CD4-positive, alpha-beta T cell treated with Interleukin-6 for 4 hours (primary cell): Measurements from ENCODE around the gene TMEM41B.
"Not testable (repeated sequence)": the region's sequence is repeated elsewhere in the genome, so short reads cannot be mapped to it uniquely, and the experiment has no call there.

Experiments
- DNase-seq: peaks from one replicate; pipeline ENCODE4 v3.0.0-alpha.2; 2020; ENCODE audit warnings: mixed read lengths

TMEM41B gene

DNA sequence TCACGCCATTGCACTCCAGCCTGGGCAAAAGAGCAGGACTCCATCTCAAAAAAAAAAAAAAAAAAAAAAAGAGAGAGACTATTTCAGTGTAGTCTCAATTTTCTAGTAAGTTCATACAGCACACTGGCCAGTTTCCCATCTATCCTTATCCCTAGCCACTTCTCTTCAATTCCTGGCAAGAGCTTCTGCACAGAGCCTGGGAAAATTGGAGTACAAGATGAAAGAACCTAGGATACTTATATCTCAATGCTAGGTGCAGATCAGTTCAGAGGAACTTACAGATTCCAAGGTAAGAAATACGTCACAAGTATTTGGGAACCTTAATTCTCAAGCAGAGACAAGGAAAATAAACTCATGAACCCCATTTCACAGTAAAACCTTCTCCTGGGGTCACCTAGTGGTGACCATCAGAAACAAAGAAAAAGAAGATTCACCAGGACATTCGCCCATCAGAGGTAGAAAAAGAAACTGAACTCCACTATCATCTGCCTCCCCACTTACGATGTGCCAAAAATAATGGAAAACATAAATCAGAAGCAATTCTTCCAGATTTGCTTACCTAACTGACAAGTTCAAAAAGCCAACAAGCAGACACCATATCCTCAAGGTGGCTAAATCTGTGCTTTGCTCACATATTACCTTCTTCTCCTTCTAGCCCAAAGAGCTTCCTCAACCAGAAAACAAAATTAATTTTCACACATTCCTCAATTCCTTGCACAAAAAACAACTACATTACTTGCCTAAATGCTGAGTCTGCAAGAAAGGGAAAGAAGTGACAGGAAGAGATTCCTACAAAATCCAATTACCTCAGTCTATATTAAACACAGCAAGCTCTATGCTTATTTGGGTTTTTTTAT lies 54.2 kb downstream of the TMEM41B start:
- DNase-seq = no peak

DNA sequence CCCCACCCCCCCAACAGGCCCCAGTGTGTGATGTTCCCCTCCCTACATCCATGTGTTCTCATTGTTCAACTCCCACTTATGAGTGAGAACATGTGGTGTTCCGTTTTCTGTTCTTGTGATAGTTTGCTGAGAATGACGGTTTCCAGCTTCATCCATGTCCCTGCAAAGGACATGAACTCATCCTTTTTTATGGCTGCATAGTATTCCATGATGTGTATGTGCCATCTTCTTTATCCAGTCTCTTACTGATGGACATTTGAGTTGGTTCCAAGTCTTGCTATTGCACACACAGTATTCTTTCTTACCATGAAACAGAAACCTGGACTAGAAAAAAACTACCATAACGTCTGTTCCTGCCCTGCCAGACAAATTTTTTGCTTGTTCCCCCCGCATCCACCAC lies 56.1 kb downstream of the TMEM41B start:
- not testable (repeated sequence) for DNase-seq

DNA sequence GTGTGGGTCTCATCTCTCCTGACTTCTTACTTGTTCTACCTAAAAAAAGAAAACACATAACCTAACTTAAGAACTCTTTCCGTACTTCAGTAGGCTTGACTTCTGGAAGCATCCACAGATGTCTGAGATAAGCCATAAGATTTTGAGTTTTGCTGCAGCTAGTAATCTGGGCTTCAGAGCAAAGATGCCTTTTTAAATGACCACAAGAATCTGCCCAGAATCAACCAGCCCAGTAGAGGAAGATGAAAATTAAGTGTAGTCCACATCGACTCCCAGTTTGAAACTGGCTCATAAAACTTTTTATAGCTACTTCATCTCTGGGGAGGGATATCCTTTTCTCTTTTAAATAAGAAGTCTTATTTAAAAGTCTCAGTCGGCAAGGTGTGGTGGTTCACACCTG lies 60.0 kb downstream of the TMEM41B start:
- no peak for DNase-seq

DNA sequence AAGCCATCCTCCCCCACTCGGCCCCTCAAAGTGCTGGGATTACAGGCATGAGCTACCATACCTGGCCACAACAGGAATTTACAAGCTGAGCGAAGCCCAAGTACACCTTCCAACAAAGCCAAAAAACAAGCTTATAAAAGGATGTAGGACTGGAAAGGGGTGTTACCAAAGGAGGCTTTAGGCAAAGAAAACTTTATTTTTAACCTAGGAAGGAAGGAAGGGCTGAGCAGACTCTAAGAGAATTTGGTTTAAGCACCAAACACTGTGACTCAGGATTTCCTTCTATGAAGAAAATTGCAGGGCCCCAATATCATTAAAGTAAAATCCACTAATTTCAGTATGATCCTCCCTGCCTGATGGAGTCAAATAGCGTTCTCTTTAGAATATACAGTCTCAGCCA lies 61.3 kb downstream of the TMEM41B start:
- DNase-seq = no peak

DNA sequence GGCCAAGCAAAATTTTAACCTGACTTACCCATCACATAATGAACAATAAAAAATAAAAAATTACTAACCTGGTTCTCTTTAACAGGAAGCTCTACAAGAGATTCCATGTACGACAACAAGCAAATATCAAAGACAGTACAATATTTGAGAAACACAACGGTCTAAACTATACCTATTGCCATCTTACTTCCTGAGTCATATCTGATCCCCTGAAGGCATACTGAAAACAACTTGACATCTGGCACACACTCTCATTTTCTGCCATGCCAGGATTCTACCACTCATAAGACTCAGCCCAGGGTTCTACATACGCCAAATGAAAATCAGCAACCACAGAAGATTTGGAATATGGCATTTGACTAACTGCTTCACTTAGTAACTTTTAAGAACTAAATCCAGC lies 63.1 kb downstream of the TMEM41B start:
- DNase-seq = no peak

DNA sequence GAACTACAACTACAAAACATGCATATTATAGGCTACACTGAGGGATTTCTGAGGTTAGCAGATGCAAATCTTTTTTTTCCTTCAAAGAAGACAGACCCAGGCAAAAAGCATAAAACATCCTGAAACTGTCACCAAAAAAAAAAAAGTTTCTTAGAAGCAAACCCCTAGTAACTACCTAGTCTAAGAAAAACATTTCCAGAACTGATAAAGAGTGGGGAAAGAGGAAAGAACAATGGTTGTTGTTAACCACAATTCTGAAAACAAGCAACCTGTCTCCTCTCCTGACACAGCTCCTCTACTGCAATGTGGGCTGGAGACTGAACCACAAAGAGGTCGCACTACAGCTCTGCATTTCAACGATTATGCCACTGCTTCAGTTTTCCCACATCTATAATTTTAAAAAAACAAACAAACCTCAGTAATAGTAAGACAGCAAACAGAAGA lies 64.2 kb downstream of the TMEM41B start:
- DNase-seq = peak; percentile 54

DNA sequence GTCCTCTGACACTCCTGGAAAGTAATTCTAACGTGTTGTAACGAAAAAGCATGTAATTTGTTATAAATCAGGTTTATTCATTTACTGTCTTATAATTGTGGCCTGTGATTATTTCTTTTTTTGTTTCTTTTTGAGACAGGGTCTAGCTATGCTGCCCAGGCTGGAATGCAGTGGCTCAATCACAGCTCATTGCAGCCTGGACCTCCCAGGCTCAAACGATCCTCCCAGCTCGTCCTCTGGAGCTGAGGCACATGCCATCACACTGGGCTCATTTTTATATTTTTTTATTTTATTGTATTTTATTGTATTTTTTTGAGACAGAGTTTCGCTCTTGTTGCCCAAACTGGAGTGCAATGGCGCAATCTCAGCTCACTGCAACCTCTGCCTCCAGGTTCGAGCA lies 65.1 kb downstream of the TMEM41B start:
- DNase-seq = no peak

DNA sequence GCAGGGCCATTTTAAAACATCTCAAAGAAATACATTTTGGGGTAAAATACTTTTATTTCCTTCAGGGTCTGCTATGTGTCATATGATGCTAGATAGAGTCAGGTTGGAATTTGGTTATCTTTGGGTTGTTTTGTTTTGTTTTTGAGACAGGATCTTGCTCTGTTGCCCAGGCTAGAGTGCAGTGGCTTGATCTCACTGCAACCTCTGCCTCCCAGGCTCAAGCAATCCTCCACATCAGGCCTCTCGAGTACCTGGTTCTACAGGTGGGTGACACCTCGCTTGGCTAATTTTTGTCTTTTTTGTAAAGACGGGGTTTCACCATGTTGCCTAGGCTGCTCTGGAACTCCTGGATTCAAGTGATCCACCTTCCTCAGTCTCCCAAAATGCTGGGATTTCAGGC lies 66.5 kb downstream of the TMEM41B start:
- no peak for DNase-seq

DNA sequence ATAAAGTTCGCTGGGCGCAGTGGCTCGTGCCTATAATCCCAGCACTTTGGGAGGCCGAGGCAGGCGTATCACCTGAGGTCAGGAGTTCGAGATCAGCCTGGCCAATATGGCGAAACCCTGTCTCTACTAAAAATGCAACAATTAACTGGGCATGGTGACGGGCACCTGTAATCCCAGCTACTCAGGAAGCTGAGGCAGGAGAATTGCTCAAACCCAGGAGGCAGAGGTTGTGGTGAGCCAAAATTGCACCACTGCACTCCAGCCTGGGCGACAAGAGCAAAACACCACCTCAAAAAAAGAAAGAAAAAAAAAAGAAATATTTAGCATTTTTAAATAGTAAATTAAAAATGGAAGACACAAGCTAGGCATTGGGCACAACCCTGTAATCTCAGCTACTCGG lies 78.2 kb downstream of the TMEM41B start:
- DNase-seq = not testable (repeated sequence)

DNA sequence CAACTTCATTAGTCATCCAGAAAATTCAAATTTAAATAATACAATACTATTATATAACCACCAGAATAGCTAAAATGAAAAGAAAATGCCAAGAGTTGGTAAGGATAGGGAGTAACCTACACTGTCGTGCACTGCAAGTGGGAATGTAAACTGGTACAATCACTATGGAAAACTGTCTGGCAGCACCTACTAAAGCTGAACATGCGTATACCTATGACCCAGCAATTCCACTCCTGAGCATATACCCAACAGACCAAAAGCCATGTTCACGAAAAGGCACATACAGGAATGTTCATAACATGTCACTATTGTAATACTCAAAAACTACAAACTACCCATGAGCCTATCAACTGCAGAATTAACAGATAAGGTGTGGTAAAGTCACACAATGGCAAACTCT lies 81.9 kb downstream of the TMEM41B start:
- no peak for DNase-seq

DNA sequence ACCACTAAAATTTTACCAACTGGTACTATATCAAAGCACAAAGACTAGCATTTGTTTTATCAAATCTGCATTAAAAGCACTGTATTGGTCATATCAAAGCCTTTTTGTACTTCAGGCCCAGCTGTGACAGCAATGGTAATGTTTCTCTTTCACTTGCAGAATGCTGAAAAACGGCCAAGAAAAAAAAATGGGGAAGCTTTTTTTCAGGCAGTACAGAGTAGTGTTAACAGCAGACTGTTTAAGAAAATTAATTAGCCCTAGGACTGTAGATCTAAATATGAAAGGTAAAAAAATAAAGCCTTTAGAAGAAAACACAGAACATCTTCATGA lies 82.6 kb downstream of the TMEM41B start:
- DNase-seq = peak; percentile 16
